ENCODE results near the gene HOXA3. TPM values are rescaled to one million over a fixed set of nuclear protein-coding genes. Genes with fewer than 3 reads are reported as not detected.

The HOXA3 gene
- total RNA-seq, 1 experiment from 2014 or later: 50.5 TPM

- Histone ChIP-seq H3K27me3 (ENCODE audit: insufficient read depth, low read depth) (no peaks in the 10 kb centered on the region), H3K9me2 (ENCODE audit: insufficient read depth) (no peaks in the 10 kb centered on the region), H3K79me2 (ENCODE audit: low read depth) (no peaks in the 10 kb centered on the region), H3K4me1 (replicated peaks; ENCODE audit: insufficient read depth) (peaks cover 19% of the 10 kb centered on the region), H3K36me3 (ENCODE audit: low read depth) (no peaks in the 10 kb centered on the region), H3K9me3 (ENCODE audit: insufficient read depth, low read depth) (no peaks in the 10 kb centered on the region), H3K4me3 (no peak overlapping the region), H3K4me2 (no peak overlapping the region), H4K20me1 (ENCODE audit: insufficient read depth) (no peaks in the 10 kb centered on the region), H3K27ac (no peak overlapping the region), H3F3A (ENCODE audit: insufficient read depth, low read depth) (peaks cover 17% of the 10 kb centered on the region), H2AFZ (no peak overlapping the region)
- TF ChIP-seq CTCF (conservative IDR thresholded peaks at IDR 0.05) (no peak), EZH2 (IDR thresholded peaks at IDR 0.05; ENCODE audit: low read depth) (no peak)
- ChIA-PET CTCF (no interaction called here), POLR2A (ENCODE audit: unreplicated experiment) (no interaction called here)
- no peak for DNase-seq
- intact Hi-C loops (cut with micrococcal nuclease; ENCODE audit: unreplicated experiment): no loop called here
- no TSS peak for BruUV-seq (replicated peaks)
Measured at GRCh38 chr7:27173511-27173955, 21.1 kb upstream of the HOXA3 start.

- DNase-seq: no peak
- POLR2A ChIA-PET (ENCODE audit: unreplicated experiment): no interaction called here
- intact Hi-C loops (cut with micrococcal nuclease; ENCODE audit: unreplicated experiment): no loop called here
Measured at GRCh38 chr7:27172823-27173510, 20.6 kb upstream of the HOXA3 start.

GRCh38 chr7:27172315-27172774, 20.0 kb upstream of the HOXA3 start:
- CTCF ChIA-PET: no interaction called here

More at GRCh38 chr7:27172823-27173510, 20.6 kb upstream of the HOXA3 start:
- Histone ChIP-seq H3K36me3 (ENCODE audit: low read depth) (no peaks in the 10 kb centered on the region), H3K9me2 (ENCODE audit: insufficient read depth) (no peaks in the 10 kb centered on the region), H3F3A (ENCODE audit: insufficient read depth, low read depth) (peaks cover 17% of the 10 kb centered on the region), H3K79me2 (ENCODE audit: low read depth) (no peaks in the 10 kb centered on the region), H3K4me2 (no peak overlapping the region), H3K4me1 (replicated peaks; ENCODE audit: insufficient read depth) (peaks cover 20% of the 10 kb centered on the region), H3K4me3 (no peak overlapping the region), H2AFZ (no peak overlapping the region), H3K27ac (no peak overlapping the region), H3K9me3 (ENCODE audit: insufficient read depth, low read depth) (no peaks in the 10 kb centered on the region), H3K27me3 (ENCODE audit: insufficient read depth, low read depth) (no peaks in the 10 kb centered on the region), H4K20me1 (ENCODE audit: insufficient read depth) (no peaks in the 10 kb centered on the region)
- CTCF ChIA-PET: no interaction called here
- TF ChIP-seq CTCF (conservative IDR thresholded peaks at IDR 0.05) (no peak), EZH2 (IDR thresholded peaks at IDR 0.05; ENCODE audit: low read depth) (no peak)
- no TSS peak for BruUV-seq (replicated peaks)

More at GRCh38 chr7:27172315-27172774, 20.0 kb upstream of the HOXA3 start:
- Histone ChIP-seq H3K4me2 (no peak overlapping the region), H3K27me3 (ENCODE audit: insufficient read depth, low read depth) (no peaks in the 10 kb centered on the region), H3K36me3 (ENCODE audit: low read depth) (no peaks in the 10 kb centered on the region), H3F3A (ENCODE audit: insufficient read depth, low read depth) (peaks cover 20% of the 10 kb centered on the region), H2AFZ (no peak overlapping the region), H3K27ac (no peak overlapping the region), H4K20me1 (ENCODE audit: insufficient read depth) (no peaks in the 10 kb centered on the region), H3K4me3 (no peak overlapping the region), H3K4me1 (replicated peaks; ENCODE audit: insufficient read depth) (peaks cover 20% of the 10 kb centered on the region), H3K79me2 (ENCODE audit: low read depth) (no peaks in the 10 kb centered on the region), H3K9me2 (ENCODE audit: insufficient read depth) (no peaks in the 10 kb centered on the region), H3K9me3 (ENCODE audit: insufficient read depth, low read depth) (no peaks in the 10 kb centered on the region)
- TF ChIP-seq EZH2 (IDR thresholded peaks at IDR 0.05; ENCODE audit: low read depth) (no peak), CTCF (conservative IDR thresholded peaks at IDR 0.05) (no peak)
- intact Hi-C loops (cut with micrococcal nuclease; ENCODE audit: unreplicated experiment): no loop called here
- DNase-seq: no peak
- POLR2A ChIA-PET (ENCODE audit: unreplicated experiment): no interaction called here
- BruUV-seq (replicated peaks): no TSS peak
